ENCODE data around the gene SOD2.
"Not testable (repeated sequence)": the region's sequence is repeated elsewhere in the genome, so short reads cannot be mapped to it uniquely, and the experiment has no call there.

The SOD2 gene

GRCh38 chr6:159714404-159714803 lies 21.4 kb upstream of the SOD2 start:
- 93% methylated on average over 3 of the region's 5 CpGs for WGBS (ENCODE audit: insufficient coverage)
- POLR2A ChIA-PET, result no interaction called here
- H3K27ac ChIP-seq (ENCODE audit: insufficient read depth in 1 of 2, low read depth in 1 of 2, low read length in 2 of 2, poor library complexity in 1 of 2, severe bottlenecking in 2 of 2), result no peak overlapping the region

GRCh38 chr6:159713984-159714383 lies 20.9 kb upstream of the SOD2 start:
- ChIA-PET CTCF (interaction anchor here (2.2 kb wide), 1 partner anchor 9 kb away, joined by 6 read pairs; no protein-coding TSS in a partner anchor), POLR2A (no interaction called here)
- no peaks in the 10 kb centered on the region for H3K36me3 ChIP-seq (ENCODE audit: control insufficient read depth in 4 of 4, insufficient read depth in 4 of 4, low read length in 3 of 4)
- H3K9me3 ChIP-seq (ENCODE audit: control extremely low read depth in 1 of 5, control insufficient read depth in 4 of 5, insufficient read depth in 2 of 5, low read depth in 1 of 5, low read length in 4 of 5), result no peaks in the 10 kb centered on the region
- 96% methylated on average over 7 of the region's 7 CpGs for WGBS (ENCODE audit: insufficient coverage)
- no peak for DNase-seq
- no peak overlapping the region for H3K27ac ChIP-seq (ENCODE audit: insufficient read depth in 1 of 2, low read depth in 1 of 2, low read length in 2 of 2, poor library complexity in 1 of 2, severe bottlenecking in 2 of 2)
- H3K4me3 ChIP-seq (ENCODE audit: control insufficient read depth in 1 of 7, extremely low read depth in 1 of 7, insufficient read depth in 4 of 7, low read depth in 2 of 7, low read length in 6 of 7), result no peak overlapping the region
- H3K4me1 ChIP-seq (ENCODE audit: control extremely low read depth in 1 of 4, control insufficient read depth in 4 of 4, insufficient read depth in 4 of 4, low read length in 3 of 4), result peaks cover 0 to 16% (median 10%) of the 10 kb centered on the region in 4 experiments
- no peaks in the 10 kb centered on the region for H3K27me3 ChIP-seq (replicated peaks in 2 of 5; ENCODE audit: control insufficient read depth in 4 of 5, insufficient read depth in 5 of 5, low read length in 4 of 5)

More at GRCh38 chr6:159714404-159714803, 21.4 kb upstream of the SOD2 start:
- DNase-seq, result no peak
- CTCF ChIA-PET, result interaction anchor here (2.2 kb wide), 1 partner anchor 9 kb away, joined by 6 read pairs; no protein-coding TSS in a partner anchor
- Histone ChIP-seq H3K4me1 (ENCODE audit: control extremely low read depth in 1 of 4, control insufficient read depth in 4 of 4, insufficient read depth in 4 of 4, low read length in 3 of 4) (peaks cover 0 to 16% (median 10%) of the 10 kb centered on the region in 4 experiments), H3K9me3 (ENCODE audit: control extremely low read depth in 1 of 5, control insufficient read depth in 4 of 5, insufficient read depth in 2 of 5, low read depth in 1 of 5, low read length in 4 of 5) (no peaks in the 10 kb centered on the region), H3K36me3 (ENCODE audit: control insufficient read depth in 4 of 4, insufficient read depth in 4 of 4, low read length in 3 of 4) (no peaks in the 10 kb centered on the region), H3K27me3 (replicated peaks in 2 of 5; ENCODE audit: control insufficient read depth in 4 of 5, insufficient read depth in 5 of 5, low read length in 4 of 5) (no peaks in the 10 kb centered on the region), H3K4me3 (ENCODE audit: control insufficient read depth in 1 of 7, extremely low read depth in 1 of 7, insufficient read depth in 4 of 7, low read depth in 2 of 7, low read length in 6 of 7) (no peak overlapping the region)

GRCh38 chr6:159712389-159712788 lies 19.3 kb upstream of the SOD2 start:
- H3K27me3 ChIP-seq (replicated peaks in 2 of 5; ENCODE audit: control insufficient read depth in 4 of 5, insufficient read depth in 5 of 5, low read length in 4 of 5); H3K27ac ChIP-seq (ENCODE audit: insufficient read depth in 1 of 2, low read depth in 1 of 2, low read length in 2 of 2, poor library complexity in 1 of 2, severe bottlenecking in 2 of 2); H3K36me3 ChIP-seq (ENCODE audit: control insufficient read depth in 4 of 4, insufficient read depth in 4 of 4, low read length in 3 of 4); DNase-seq; POLR2A ChIA-PET; H3K4me3 ChIP-seq (ENCODE audit: control insufficient read depth in 1 of 7, extremely low read depth in 1 of 7, insufficient read depth in 4 of 7, low read depth in 2 of 7, low read length in 6 of 7); H3K9me3 ChIP-seq (ENCODE audit: control extremely low read depth in 1 of 5, control insufficient read depth in 4 of 5, insufficient read depth in 2 of 5, low read depth in 1 of 5, low read length in 4 of 5): not testable (repeated sequence)
- WGBS (ENCODE audit: insufficient coverage), result 95% methylated on average over 3 of the region's 3 CpGs
- CTCF ChIA-PET, result interaction anchor here (0.9 to 2.2 kb wide), 5 partner anchors 9 to 21 kb away, joined by 3 to 6 read pairs (median 4); no protein-coding TSS in a partner anchor
- H3K4me1 ChIP-seq (ENCODE audit: control extremely low read depth in 1 of 4, control insufficient read depth in 4 of 4, insufficient read depth in 4 of 4, low read length in 3 of 4), result peaks cover 0 to 15% (median 8%) of the 10 kb centered on the region in 4 experiments

- DNase-seq; POLR2A ChIA-PET; H3K4me1 ChIP-seq (ENCODE audit: control extremely low read depth in 1 of 4, control insufficient read depth in 4 of 4, insufficient read depth in 4 of 4, low read length in 3 of 4); H3K4me3 ChIP-seq (ENCODE audit: control insufficient read depth in 1 of 7, extremely low read depth in 1 of 7, insufficient read depth in 4 of 7, low read depth in 2 of 7, low read length in 6 of 7); H3K36me3 ChIP-seq (ENCODE audit: control insufficient read depth in 4 of 4, insufficient read depth in 4 of 4, low read length in 3 of 4); H3K9me3 ChIP-seq (ENCODE audit: control extremely low read depth in 1 of 5, control insufficient read depth in 4 of 5, insufficient read depth in 2 of 5, low read depth in 1 of 5, low read length in 4 of 5); H3K27ac ChIP-seq (ENCODE audit: insufficient read depth in 1 of 2, low read depth in 1 of 2, low read length in 2 of 2, poor library complexity in 1 of 2, severe bottlenecking in 2 of 2); H3K27me3 ChIP-seq (replicated peaks in 2 of 5; ENCODE audit: control insufficient read depth in 4 of 5, insufficient read depth in 5 of 5, low read length in 4 of 5): not testable (repeated sequence)
- CTCF ChIA-PET, result interaction anchor here (1.0 kb wide), 1 partner anchor 13 kb away, joined by 4 read pairs; no protein-coding TSS in a partner anchor
- WGBS (ENCODE audit: insufficient coverage), result 80% methylated on average over 2 of the region's 4 CpGs
Measured at GRCh38 chr6:159710603-159711002, 17.6 kb upstream of the SOD2 start.

- ChIA-PET CTCF (interaction anchor here (0.7 to 1.6 kb wide), 3 partner anchors 11 to 19 kb away, joined by 3 to 8 read pairs (median 4); no protein-coding TSS in a partner anchor), POLR2A (interaction anchor here (1.0 kb wide), 1 partner anchor 25 kb away, joined by 4 read pairs; no protein-coding TSS in a partner anchor)
- DNase-seq, result no peak
- Histone ChIP-seq H3K36me3 (ENCODE audit: control insufficient read depth in 4 of 4, insufficient read depth in 4 of 4, low read length in 3 of 4) (peaks cover 0 to 6% (median 0%) of the 10 kb centered on the region in 4 experiments), H3K27ac (ENCODE audit: insufficient read depth in 1 of 2, low read depth in 1 of 2, low read length in 2 of 2, poor library complexity in 1 of 2, severe bottlenecking in 2 of 2) (no peak overlapping the region), H3K27me3 (replicated peaks in 2 of 5; ENCODE audit: control insufficient read depth in 4 of 5, insufficient read depth in 5 of 5, low read length in 4 of 5) (no peaks in the 10 kb centered on the region), H3K4me1 (ENCODE audit: control extremely low read depth in 1 of 4, control insufficient read depth in 4 of 4, insufficient read depth in 4 of 4, low read length in 3 of 4) (peaks cover 0 to 8% (median 5%) of the 10 kb centered on the region in 4 experiments), H3K4me3 (ENCODE audit: control insufficient read depth in 1 of 7, extremely low read depth in 1 of 7, insufficient read depth in 4 of 7, low read depth in 2 of 7, low read length in 6 of 7) (no peak overlapping the region), H3K9me3 (ENCODE audit: control extremely low read depth in 1 of 5, control insufficient read depth in 4 of 5, insufficient read depth in 2 of 5, low read depth in 1 of 5, low read length in 4 of 5) (peaks cover 0 to 5% (median 0%) of the 10 kb centered on the region in 5 experiments)
- 94% methylated on average over 6 of the region's 7 CpGs for WGBS (ENCODE audit: insufficient coverage)
Measured at GRCh38 chr6:159701413-159701999, 8.5 kb upstream of the SOD2 start.

- peaks cover 0 to 10% (median 5%) of the 10 kb centered on the region in 4 experiments for H3K4me1 ChIP-seq (ENCODE audit: control extremely low read depth in 1 of 4, control insufficient read depth in 4 of 4, insufficient read depth in 4 of 4, low read length in 3 of 4)
- no peaks in the 10 kb centered on the region for H3K27me3 ChIP-seq (replicated peaks in 2 of 5; ENCODE audit: control insufficient read depth in 4 of 5, insufficient read depth in 5 of 5, low read length in 4 of 5)
- peaks cover 0 to 6% (median 0%) of the 10 kb centered on the region in 4 experiments for H3K36me3 ChIP-seq (ENCODE audit: control insufficient read depth in 4 of 4, insufficient read depth in 4 of 4, low read length in 3 of 4)
- POLR2A ChIA-PET, result no interaction called here
- no peak overlapping the region for H3K4me3 ChIP-seq (ENCODE audit: control insufficient read depth in 1 of 7, extremely low read depth in 1 of 7, insufficient read depth in 4 of 7, low read depth in 2 of 7, low read length in 6 of 7)
- no peak overlapping the region for H3K27ac ChIP-seq (ENCODE audit: insufficient read depth in 1 of 2, low read depth in 1 of 2, low read length in 2 of 2, poor library complexity in 1 of 2, severe bottlenecking in 2 of 2)
- H3K9me3 ChIP-seq (ENCODE audit: control extremely low read depth in 1 of 5, control insufficient read depth in 4 of 5, insufficient read depth in 2 of 5, low read depth in 1 of 5, low read length in 4 of 5), result peaks cover 0 to 5% (median 0%) of the 10 kb centered on the region in 5 experiments
- CTCF ChIA-PET, result interaction anchor here (0.7 to 1.6 kb wide), 4 partner anchors 9 to 20 kb away, joined by 3 to 8 read pairs (median 4); no protein-coding TSS in a partner anchor
- 88% methylated on average over 1 of the region's 1 CpG for WGBS (ENCODE audit: insufficient coverage)
- DNase-seq, result no peak
Measured at GRCh38 chr6:159700970-159701369, 7.9 kb upstream of the SOD2 start.

GRCh38 chr6:159695984-159696383 lies 2.9 kb upstream of the SOD2 start:
- Histone ChIP-seq H3K27ac (ENCODE audit: insufficient read depth in 1 of 2, low read depth in 1 of 2, low read length in 2 of 2, poor library complexity in 1 of 2, severe bottlenecking in 2 of 2) (no peak overlapping the region), H3K36me3 (ENCODE audit: control insufficient read depth in 4 of 4, insufficient read depth in 4 of 4, low read length in 3 of 4) (peaks cover 0 to 6% (median 3%) of the 10 kb centered on the region in 4 experiments), H3K4me3 (ENCODE audit: control insufficient read depth in 1 of 7, extremely low read depth in 1 of 7, insufficient read depth in 4 of 7, low read depth in 2 of 7, low read length in 6 of 7) (no peak overlapping the region), H3K9me3 (ENCODE audit: control extremely low read depth in 1 of 5, control insufficient read depth in 4 of 5, insufficient read depth in 2 of 5, low read depth in 1 of 5, low read length in 4 of 5) (no peaks in the 10 kb centered on the region), H3K4me1 (ENCODE audit: control extremely low read depth in 1 of 4, control insufficient read depth in 4 of 4, insufficient read depth in 4 of 4, low read length in 3 of 4) (peaks cover 15 to 48% (median 34%) of the 10 kb centered on the region in 4 experiments), H3K27me3 (replicated peaks in 2 of 5; ENCODE audit: control insufficient read depth in 4 of 5, insufficient read depth in 5 of 5, low read length in 4 of 5) (no peaks in the 10 kb centered on the region)
- ChIA-PET CTCF (interaction anchor here (1.1 to 2.1 kb wide), 3 partner anchors 25 to 156 kb away, joined by 4 to 5 read pairs (median 5); partner anchors contain the start of gene WTAP), POLR2A (no interaction called here)
- no peak for DNase-seq
- WGBS (ENCODE audit: insufficient coverage), result 94% methylated on average over 2 of the region's 2 CpGs

Data from common myeloid progenitor, CD34-positive (primary cell).